Hindlimb muscle (tissue), 1 donor: ENCODE data around the gene IFT57. TPM values are rescaled to one million over a fixed set of nuclear protein-coding genes. Genes with fewer than 3 reads are reported as not detected.

Experiments
- DNase-seq: peaks from one replicate; pipeline ENCODE4 v3.0.0-alpha.2; 2013
- polyA plus RNA-seq: library from polyadenylated mRNA; unstranded; fragments of 120-200 nt; gene quantifications from one replicate; pipeline ENCODE4 v1.2.1, GENCODE V29; 2013; ENCODE audit not compliant: insufficient read length

The IFT57 gene
- polyA plus RNA-seq, 1 donor, result 20.2 TPM

GRCh38 chr3:108124337-108125152 lies 97.7 kb downstream of the IFT57 start:
- DNase-seq, result no peak

GRCh38 chr3:108123326-108123725 lies 98.9 kb downstream of the IFT57 start:
- DNase-seq, result no peak

- no peak for DNase-seq
Measured at GRCh38 chr3:108122276-108122675, 99.9 kb downstream of the IFT57 start.

- no peak for DNase-seq
Measured at GRCh38 chr3:108119398-108120104, 102.7 kb downstream of the IFT57 start.

- no peak for DNase-seq
Measured at GRCh38 chr3:108118038-108118768, 104.0 kb downstream of the IFT57 start.

GRCh38 chr3:108117241-108117775 lies 104.9 kb downstream of the IFT57 start:
- no peak for DNase-seq

GRCh38 chr3:108114423-108115065 lies 107.7 kb downstream of the IFT57 start:
- no peak for DNase-seq

- no peak for DNase-seq
Measured at GRCh38 chr3:108113975-108114374, 108.2 kb downstream of the IFT57 start.

- no peak for DNase-seq
Measured at GRCh38 chr3:108110934-108111333, 111.3 kb downstream of the IFT57 start.

Other genes starting within 250 kb of the IFT57 start
- 45.8 TPM for gene CD47, start 131.4 kb downstream of the IFT57 start, polyA plus RNA-seq
- not detected for gene HHLA2, start 74.1 kb upstream of the IFT57 start, polyA plus RNA-seq